IMR-90 (cell line): Measurements from ENCODE around the gene TCFL5. TPM values are rescaled to one million over a fixed set of nuclear protein-coding genes. Genes with fewer than 3 reads are reported as not detected.

Source experiments
- ATAC-seq: fragments of 200-7000 bp; cut with Tn5 transposase; 2 replicates; pipeline ENCODE4 v1.9.1; 2020; ENCODE audit warnings: low read depth, mild to moderate bottlenecking, moderate library complexity
- BruUV-seq: library from RNA; stranded (reverse); fragments of 400-500 nt; replicated peaks from 2 replicates; lab custom pipeline; 2021; lab: Mats Ljungman, UMichigan
- CTCF ChIA-PET: fragments of 300-600 bp; formaldehyde crosslinking; extraction: SDS; loops from one replicate; lab custom pipeline; 2021; ENCODE audit warnings: antibody characterized with exemption; lab: Yijun Ruan, JAX
- POLR2A ChIA-PET: fragments of 300-600 bp; sonication (Branson Sonifier 250); formaldehyde crosslinking; loops from one replicate; lab custom pipeline; 2022; ENCODE audit warnings: antibody characterized with exemption; ENCODE audit not compliant: unreplicated experiment; lab: Charles Lee
- DNase-seq: peaks from one replicate; pipeline ENCODE4 v3.0.0; 2013
- H2AFZ ChIP-seq: replicated peaks from 2 replicates; pipeline ENCODE3; 2013; ENCODE audit warnings: low read length, mild to moderate bottlenecking; ENCODE audit not compliant: poor library complexity
- H2AK5ac ChIP-seq: 2 replicates; pipeline ENCODE4 v1.6.1; 2013; ENCODE audit warnings: low read depth, low read length, inconsistent platforms
- H2AK9ac ChIP-seq: replicated peaks from 2 replicates; pipeline ENCODE3; 2013; ENCODE audit warnings: mild to moderate bottlenecking, low read depth, low read length, moderate library complexity; ENCODE audit not compliant: poor library complexity
- H2BK120ac ChIP-seq: 2 replicates; pipeline ENCODE4 v1.6.1; 2013; ENCODE audit warnings: low read depth, low read length, inconsistent platforms
- H2BK15ac ChIP-seq: 3 replicates; pipeline ENCODE4 v1.6.1; 2013; ENCODE audit warnings: low read depth, low read length, inconsistent platforms
- H2BK20ac ChIP-seq: 2 replicates; pipeline ENCODE4 v1.6.1; 2013; ENCODE audit warnings: low read depth, mild to moderate bottlenecking, inconsistent platforms, low read length, moderate library complexity
- H2BK5ac ChIP-seq: 2 replicates; pipeline ENCODE4 v1.6.1; 2013; ENCODE audit warnings: mild to moderate bottlenecking, low read depth, low read length, inconsistent platforms; ENCODE audit not compliant: poor library complexity, severe bottlenecking
- H3K14ac ChIP-seq: replicated peaks from 2 replicates; pipeline ENCODE4 v1.6.1; 2013; ENCODE audit warnings: low read depth, low read length, inconsistent platforms
- H3K18ac ChIP-seq: 2 replicates; pipeline ENCODE4 v1.6.1; 2013; ENCODE audit warnings: low read depth, low read length, control low read depth
- H3K23ac ChIP-seq: 2 replicates; pipeline ENCODE4 v1.6.1; 2013; ENCODE audit warnings: low read depth, low read length, inconsistent platforms
- H3K27ac ChIP-seq: 2 replicates; pipeline ENCODE4 v1.5.1; 2013; ENCODE audit warnings: mild to moderate bottlenecking, control low read depth, low read length; ENCODE audit not compliant: insufficient read depth
- H3K27me3 ChIP-seq: 2 replicates; pipeline ENCODE4 v1.6.1; 2013; ENCODE audit warnings: low read length; ENCODE audit not compliant: control insufficient read depth, insufficient read depth
- H3K36me3 ChIP-seq: 2 replicates; pipeline ENCODE4 v1.6.1; 2013; ENCODE audit warnings: low read length, mixed read lengths; ENCODE audit not compliant: control insufficient read depth, insufficient read depth
- H3K4ac ChIP-seq: 2 replicates; pipeline ENCODE4 v1.6.1; 2013; ENCODE audit warnings: low read depth, low read length, inconsistent platforms
- H3K4me1 ChIP-seq: 2 replicates; pipeline ENCODE4 v1.6.1; 2013; ENCODE audit warnings: low read length, mixed read lengths; ENCODE audit not compliant: control insufficient read depth, insufficient read depth
- H3K4me2 ChIP-seq: 2 replicates; pipeline ENCODE4 v1.6.1; 2013; ENCODE audit warnings: low read depth, mild to moderate bottlenecking, control low read depth, low read length, moderate library complexity
- H3K4me3 ChIP-seq: 2 replicates; pipeline ENCODE4 v1.5.1; 2013; ENCODE audit warnings: low read depth, mild to moderate bottlenecking, control low read depth, low read length, moderate library complexity; ENCODE audit not compliant: insufficient read depth
- H3K56ac ChIP-seq: 2 replicates; pipeline ENCODE4 v1.6.1; 2013; ENCODE audit warnings: low read length, inconsistent platforms; ENCODE audit not compliant: insufficient read depth; ENCODE audit errors: extremely low read depth
- H3K79me1 ChIP-seq, 2 experiments: 2 replicates each; pipeline ENCODE4 v1.6.1; 2013; ENCODE audit warnings: low read length in 2 of 2, inconsistent platforms in 1 of 2, low read depth in 1 of 2
- H3K9ac ChIP-seq: 2 replicates; pipeline ENCODE4 v1.6.1; 2013; ENCODE audit warnings: low read depth, low read length, control low read depth
- H3K9me1 ChIP-seq: 2 replicates; pipeline ENCODE4 v1.6.1; 2013; ENCODE audit warnings: low read length, inconsistent platforms; ENCODE audit not compliant: insufficient read depth
- H3K9me3 ChIP-seq: 2 replicates; pipeline ENCODE4 v1.6.1; 2013; ENCODE audit warnings: low read length; ENCODE audit not compliant: control insufficient read depth, insufficient read depth
- H4K20me1 ChIP-seq: 2 replicates; pipeline ENCODE4 v1.6.1; 2013; ENCODE audit warnings: low read length, inconsistent platforms; ENCODE audit not compliant: insufficient read depth
- H4K5ac ChIP-seq: 2 replicates; pipeline ENCODE4 v1.6.1; 2013; ENCODE audit warnings: mild to moderate bottlenecking, low read depth, low read length, control low read depth
- H4K8ac ChIP-seq, 2 experiments: 2 replicates each; pipeline ENCODE4 v1.6.1; 2013; ENCODE audit warnings: low read depth in 2 of 2, low read length in 2 of 2, control low read depth in 1 of 2, inconsistent platforms in 1 of 2
- H4K91ac ChIP-seq: 2 replicates; pipeline ENCODE4 v1.6.1; 2013; ENCODE audit warnings: low read depth, low read length, inconsistent platforms; ENCODE audit not compliant: insufficient read depth
- BHLHE40 ChIP-seq: fragments of 150-350 bp; IDR thresholded peaks from 2 replicates; pipeline ENCODE4 v1.6.1; 2016; ENCODE audit warnings: mild to moderate bottlenecking, low read depth, low read length
- CEBPB ChIP-seq: IDR thresholded peaks from 2 replicates; pipeline ENCODE4 v1.6.1; 2012; ENCODE audit warnings: low read depth, low read length, improper control_type of control experiment
- CHD1 ChIP-seq: IDR thresholded peaks from 2 replicates; pipeline ENCODE4 v1.6.1; 2012; ENCODE audit warnings: low read depth, low read length, improper control_type of control experiment
- FOS ChIP-seq: fragments of 150-350 bp; IDR thresholded peaks from 2 replicates; pipeline ENCODE4 v1.6.1; 2016; ENCODE audit warnings: low read depth, low read length
- MAFK ChIP-seq: IDR thresholded peaks from 2 replicates; pipeline ENCODE4 v1.6.1; 2012; ENCODE audit warnings: low read depth, low read length, improper control_type of control experiment
- MAZ ChIP-seq: IDR thresholded peaks from 2 replicates; pipeline ENCODE4 v1.6.1; 2012; ENCODE audit warnings: low read depth, mild to moderate bottlenecking, low read length, improper control_type of control experiment, moderate library complexity, borderline replicate concordance
- NFE2L2 ChIP-seq: fragments of 150-350 bp; IDR thresholded peaks from 2 replicates; pipeline ENCODE4 v1.6.1; 2016; ENCODE audit warnings: low read depth, mild to moderate bottlenecking, low read length
- POLR2A ChIP-seq: IDR thresholded peaks from 2 replicates; pipeline ENCODE4 v1.6.1; 2012; ENCODE audit warnings: mild to moderate bottlenecking, low read depth, low read length
- RAD21 ChIP-seq: IDR thresholded peaks from 2 replicates; pipeline ENCODE4 v1.6.1; 2012; ENCODE audit warnings: low read length, improper control_type of control experiment
- RCOR1 ChIP-seq: IDR thresholded peaks from 2 replicates; pipeline ENCODE4 v1.6.1; 2012; ENCODE audit warnings: mild to moderate bottlenecking, low read length, improper control_type of control experiment; ENCODE audit not compliant: insufficient replicate concordance
- RFX5 ChIP-seq: IDR thresholded peaks from 2 replicates; pipeline ENCODE4 v1.8.0; 2012; ENCODE audit warnings: low read depth, mild to moderate bottlenecking, low read length, moderate library complexity
- SMC3 ChIP-seq: fragments of 150-350 bp; IDR thresholded peaks from 2 replicates; pipeline ENCODE4 v1.6.1; 2016; ENCODE audit warnings: low read depth, mild to moderate bottlenecking, antibody characterized with exemption, low read length, moderate library complexity
- WGBS, 2 experiments: methylation state at CpG; one replicate each; pipeline versions ENCODE4 v1.1.5 to v1.1.7; 2013; ENCODE audit warnings: missing lambda C conversion rate in 2 of 2; ENCODE audit not compliant: insufficient read length in 1 of 2; ENCODE audit errors: extremely low coverage in 2 of 2; 5-methylcytosine and 5-hydroxymethylcytosine counted together
- dilution Hi-C: fragments of 300-500 bp; cut with HindIII; formaldehyde crosslinking; loops from one replicate; pipeline ENCODE4 v1.14.3; 2018; ENCODE audit warnings: low sequenced_read_pairs; ENCODE audit not compliant: unreplicated experiment
- in situ Hi-C: fragments of 300-500 bp; cut with MboI; formaldehyde crosslinking; loops from 3 replicates; pipeline ENCODE4 v1.14.3; 2019; ENCODE audit warnings: low sequenced_read_pairs, inconsistent platforms, mixed read lengths
- intact Hi-C: fragments of 100-400 bp; cut with micrococcal nuclease; formaldehyde crosslinking; loops from 2 replicates; pipeline ENCODE4 v1.10.0; 2022
- polyA plus RNA-seq, 3 experiments: library from polyadenylated mRNA; depleted of rRNA; stranded (reverse); fragments of >200 nt; gene quantifications; 2 replicates each; pipeline ENCODE4 v1.2.3, GENCODE V29; 2012; ENCODE audit warnings: low replicate concordance in 1 of 3
- total RNA-seq: library from RNA; depleted of rRNA; stranded (reverse); fragments of >200 nt; gene quantifications from 2 replicates; pipeline ENCODE4 v1.2.3, GENCODE V29; 2012
- TF ChIP-seq, protein P1 (sequence below): fragments of 150-350 bp; IDR thresholded peaks from 2 replicates; pipeline ENCODE4 v1.6.1; 2017; ENCODE audit warnings: mild to moderate bottlenecking, antibody characterized with exemption, low read length, low read depth
- TF ChIP-seq, protein P2 (sequence below): conservative IDR thresholded peaks from 2 replicates; pipeline ENCODE4 v1.5.1; 2012; ENCODE audit warnings: mild to moderate bottlenecking, low read depth, low read length, improper control_type of control experiment

The TCFL5 gene
- total and polyA plus RNA-seq, 2 of the 4 experiments (the other 2 are of a cell fraction), result 6.0 to 8.2 TPM

DNA sequence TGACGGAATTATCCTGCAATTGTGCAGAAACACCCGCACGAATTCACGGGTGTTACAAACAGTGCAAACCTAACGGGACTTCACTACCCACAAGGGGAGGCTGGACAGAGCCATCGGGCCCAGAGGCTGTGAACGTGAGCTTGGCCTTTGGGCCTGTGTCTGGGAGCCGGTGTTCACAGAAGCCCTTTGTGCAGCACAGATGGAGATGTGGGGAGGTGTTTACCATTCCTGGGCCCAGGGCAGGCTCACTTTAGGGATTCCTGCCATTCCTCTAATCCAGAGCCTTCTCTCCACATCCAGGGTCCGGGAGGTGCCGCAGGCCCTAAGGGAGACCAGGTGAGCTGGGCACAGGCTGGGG lies 29.8 kb downstream of the TCFL5 start:
- no peak overlapping the region for H2AK5ac ChIP-seq
- no peak overlapping the region for H3K27ac ChIP-seq
- no peak overlapping the region for H3K14ac ChIP-seq
- H3K18ac ChIP-seq, result no peak overlapping the region
- no CpG with 5 or more reads among the region's 10 CpGs for WGBS, 2 experiments
- H2BK5ac ChIP-seq, result no peak overlapping the region
- no peak overlapping the region for H4K8ac ChIP-seq
- no peak overlapping the region for H3K4me2 ChIP-seq
- H3K4me1 ChIP-seq, result peaks cover 3% of the 10 kb centered on the region; the same call in 1 of the 2 replicates
- dilution Hi-C loops (no loop called here), intact Hi-C loops (no loop called here), in situ Hi-C loops (no loop called here)
- H3K9me3 ChIP-seq, result no peaks in the 10 kb centered on the region
- POLR2A ChIA-PET, result no interaction called here
- no peaks in the 10 kb centered on the region; the same call in 1 of the 2 replicates for H3K27me3 ChIP-seq
- no peak for DNase-seq
- H4K91ac ChIP-seq, result no peak overlapping the region
- no peak overlapping the region for H3K56ac ChIP-seq
- H4K20me1 ChIP-seq, result no peaks in the 10 kb centered on the region
- no peak overlapping the region for H4K5ac ChIP-seq
- ATAC-seq, result peak; percentile 38
- H3K23ac ChIP-seq, result no peak overlapping the region
- no peak overlapping the region for H3K4ac ChIP-seq
- CTCF ChIA-PET, result no interaction called here
- TF ChIP-seq, protein P1, sequence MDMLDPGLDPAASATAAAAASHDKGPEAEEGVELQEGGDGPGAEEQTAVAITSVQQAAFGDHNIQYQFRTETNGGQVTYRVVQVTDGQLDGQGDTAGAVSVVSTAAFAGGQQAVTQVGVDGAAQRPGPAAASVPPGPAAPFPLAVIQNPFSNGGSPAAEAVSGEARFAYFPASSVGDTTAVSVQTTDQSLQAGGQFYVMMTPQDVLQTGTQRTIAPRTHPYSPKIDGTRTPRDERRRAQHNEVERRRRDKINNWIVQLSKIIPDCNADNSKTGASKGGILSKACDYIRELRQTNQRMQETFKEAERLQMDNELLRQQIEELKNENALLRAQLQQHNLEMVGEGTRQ, result no peak
- TF ChIP-seq NFE2L2 (no peak), RCOR1 (no peak), SMC3 (no peak), MAZ (no peak), CEBPB (no peak), POLR2A (no peak), BHLHE40 (no peak), MAFK (no peak), CHD1 (no peak), RFX5 (no peak), RAD21 (no peak), FOS (no peak)
- TF ChIP-seq, protein P2, sequence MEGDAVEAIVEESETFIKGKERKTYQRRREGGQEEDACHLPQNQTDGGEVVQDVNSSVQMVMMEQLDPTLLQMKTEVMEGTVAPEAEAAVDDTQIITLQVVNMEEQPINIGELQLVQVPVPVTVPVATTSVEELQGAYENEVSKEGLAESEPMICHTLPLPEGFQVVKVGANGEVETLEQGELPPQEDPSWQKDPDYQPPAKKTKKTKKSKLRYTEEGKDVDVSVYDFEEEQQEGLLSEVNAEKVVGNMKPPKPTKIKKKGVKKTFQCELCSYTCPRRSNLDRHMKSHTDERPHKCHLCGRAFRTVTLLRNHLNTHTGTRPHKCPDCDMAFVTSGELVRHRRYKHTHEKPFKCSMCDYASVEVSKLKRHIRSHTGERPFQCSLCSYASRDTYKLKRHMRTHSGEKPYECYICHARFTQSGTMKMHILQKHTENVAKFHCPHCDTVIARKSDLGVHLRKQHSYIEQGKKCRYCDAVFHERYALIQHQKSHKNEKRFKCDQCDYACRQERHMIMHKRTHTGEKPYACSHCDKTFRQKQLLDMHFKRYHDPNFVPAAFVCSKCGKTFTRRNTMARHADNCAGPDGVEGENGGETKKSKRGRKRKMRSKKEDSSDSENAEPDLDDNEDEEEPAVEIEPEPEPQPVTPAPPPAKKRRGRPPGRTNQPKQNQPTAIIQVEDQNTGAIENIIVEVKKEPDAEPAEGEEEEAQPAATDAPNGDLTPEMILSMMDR, result no peak
- no peaks in the 10 kb centered on the region for H3K36me3 ChIP-seq
- no peaks in the 10 kb centered on the region for H3K79me1 ChIP-seq
- no peak overlapping the region for H2BK20ac ChIP-seq
- BruUV-seq, result no TSS peak
- no peak overlapping the region for H2BK120ac ChIP-seq
- no peak overlapping the region for H2BK15ac ChIP-seq
- no peak overlapping the region for H2AK9ac ChIP-seq
- peak overlapping the region; percentile 21 for H2AFZ ChIP-seq
- H3K9ac ChIP-seq, result no peak overlapping the region
- H3K4me3 ChIP-seq, result no peak overlapping the region
- no peaks in the 10 kb centered on the region; the same call in 1 of the 2 replicates for H3K9me1 ChIP-seq
